ENCODE results near the gene PRKN.

GRCh38 chr6:161395716-161396231 is 1331.8 kb downstream of the PRKN start:
- TF ChIP-seq CTCF (IDR thresholded peaks at IDR 0.05): no peak
- no peak for TF ChIP-seq POLR2AphosphoS5 (IDR thresholded peaks at IDR 0.05; ENCODE audit: insufficient read depth in 1 of 2, low read depth in 1 of 2)
